GM13976 (cell line): Measurements from ENCODE around the gene SPEN.

ENCODE experiments used
- DNase-seq: peaks from one replicate; pipeline ENCODE4 v3.0.0; 2012; ENCODE audit warnings: low spot score
- in situ Hi-C: fragments of 300-500 bp; cut with MboI; formaldehyde crosslinking; loops from one replicate; pipeline ENCODE4 v1.12.0; 2022; ENCODE audit warnings: low sequenced_read_pairs, mixed read lengths, inconsistent platforms; ENCODE audit not compliant: unreplicated experiment
- TF ChIP-seq, protein P1 (sequence below): IDR thresholded peaks from 2 replicates; pipeline ENCODE4 v1.5.1; 2012; ENCODE audit warnings: borderline replicate concordance, mild to moderate bottlenecking; ENCODE audit not compliant: insufficient read depth; ENCODE audit errors: extremely low read depth, missing control alignments, control extremely low read depth

The SPEN gene, protein sequence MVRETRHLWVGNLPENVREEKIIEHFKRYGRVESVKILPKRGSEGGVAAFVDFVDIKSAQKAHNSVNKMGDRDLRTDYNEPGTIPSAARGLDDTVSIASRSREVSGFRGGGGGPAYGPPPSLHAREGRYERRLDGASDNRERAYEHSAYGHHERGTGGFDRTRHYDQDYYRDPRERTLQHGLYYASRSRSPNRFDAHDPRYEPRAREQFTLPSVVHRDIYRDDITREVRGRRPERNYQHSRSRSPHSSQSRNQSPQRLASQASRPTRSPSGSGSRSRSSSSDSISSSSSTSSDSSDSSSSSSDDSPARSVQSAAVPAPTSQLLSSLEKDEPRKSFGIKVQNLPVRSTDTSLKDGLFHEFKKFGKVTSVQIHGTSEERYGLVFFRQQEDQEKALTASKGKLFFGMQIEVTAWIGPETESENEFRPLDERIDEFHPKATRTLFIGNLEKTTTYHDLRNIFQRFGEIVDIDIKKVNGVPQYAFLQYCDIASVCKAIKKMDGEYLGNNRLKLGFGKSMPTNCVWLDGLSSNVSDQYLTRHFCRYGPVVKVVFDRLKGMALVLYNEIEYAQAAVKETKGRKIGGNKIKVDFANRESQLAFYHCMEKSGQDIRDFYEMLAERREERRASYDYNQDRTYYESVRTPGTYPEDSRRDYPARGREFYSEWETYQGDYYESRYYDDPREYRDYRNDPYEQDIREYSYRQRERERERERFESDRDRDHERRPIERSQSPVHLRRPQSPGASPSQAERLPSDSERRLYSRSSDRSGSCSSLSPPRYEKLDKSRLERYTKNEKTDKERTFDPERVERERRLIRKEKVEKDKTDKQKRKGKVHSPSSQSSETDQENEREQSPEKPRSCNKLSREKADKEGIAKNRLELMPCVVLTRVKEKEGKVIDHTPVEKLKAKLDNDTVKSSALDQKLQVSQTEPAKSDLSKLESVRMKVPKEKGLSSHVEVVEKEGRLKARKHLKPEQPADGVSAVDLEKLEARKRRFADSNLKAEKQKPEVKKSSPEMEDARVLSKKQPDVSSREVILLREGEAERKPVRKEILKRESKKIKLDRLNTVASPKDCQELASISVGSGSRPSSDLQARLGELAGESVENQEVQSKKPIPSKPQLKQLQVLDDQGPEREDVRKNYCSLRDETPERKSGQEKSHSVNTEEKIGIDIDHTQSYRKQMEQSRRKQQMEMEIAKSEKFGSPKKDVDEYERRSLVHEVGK (N-terminal part only)

DNA sequence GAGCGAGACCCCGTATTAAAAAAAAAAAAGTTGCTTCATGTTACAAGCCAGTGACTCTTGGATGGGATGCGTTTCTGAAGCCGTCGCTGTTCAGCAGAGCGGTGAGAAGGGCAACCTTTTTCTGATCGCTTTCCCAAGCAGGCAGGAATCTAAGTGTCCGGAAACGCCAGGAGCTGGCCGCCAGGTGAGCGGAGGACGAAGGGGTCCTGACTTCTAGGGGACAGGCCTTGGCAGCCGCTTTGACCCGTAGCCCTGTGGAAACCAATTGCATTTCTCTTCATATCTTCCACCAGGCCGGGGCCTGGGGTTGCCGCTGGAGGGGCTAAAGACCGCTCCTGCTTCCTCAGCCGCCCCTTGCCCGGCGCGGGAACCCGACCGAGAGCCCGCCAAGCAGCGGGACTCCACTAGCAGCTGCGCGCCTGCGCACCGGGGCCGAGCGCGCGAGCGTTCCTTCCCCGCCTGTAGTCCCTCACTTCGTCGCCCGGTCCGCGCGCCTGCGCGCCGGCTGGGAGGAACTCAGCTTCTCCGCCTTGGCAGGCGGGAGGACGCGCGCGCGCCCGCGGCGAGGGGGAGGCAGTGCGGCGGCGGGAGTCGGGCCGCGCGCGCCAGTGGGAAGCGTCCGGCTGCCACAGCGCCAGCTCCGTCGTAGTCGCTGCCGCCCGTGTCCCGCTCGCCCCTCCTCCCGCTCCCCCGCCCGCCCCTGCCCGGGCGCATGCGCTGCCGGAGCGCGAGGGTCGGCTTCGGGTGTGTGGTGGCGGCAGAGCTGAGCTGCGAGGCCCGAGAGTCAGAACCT, at the start of gene SPEN:
Gene SPEN (plus strand): TSS at position 608 of the 793 bp plus-strand sequence. CDS start 361 bp downstream, outside the sequence.
- peak; percentile 91 for DNase-seq
- in situ Hi-C loops = no loop called here
- TF ChIP-seq, protein P1, sequence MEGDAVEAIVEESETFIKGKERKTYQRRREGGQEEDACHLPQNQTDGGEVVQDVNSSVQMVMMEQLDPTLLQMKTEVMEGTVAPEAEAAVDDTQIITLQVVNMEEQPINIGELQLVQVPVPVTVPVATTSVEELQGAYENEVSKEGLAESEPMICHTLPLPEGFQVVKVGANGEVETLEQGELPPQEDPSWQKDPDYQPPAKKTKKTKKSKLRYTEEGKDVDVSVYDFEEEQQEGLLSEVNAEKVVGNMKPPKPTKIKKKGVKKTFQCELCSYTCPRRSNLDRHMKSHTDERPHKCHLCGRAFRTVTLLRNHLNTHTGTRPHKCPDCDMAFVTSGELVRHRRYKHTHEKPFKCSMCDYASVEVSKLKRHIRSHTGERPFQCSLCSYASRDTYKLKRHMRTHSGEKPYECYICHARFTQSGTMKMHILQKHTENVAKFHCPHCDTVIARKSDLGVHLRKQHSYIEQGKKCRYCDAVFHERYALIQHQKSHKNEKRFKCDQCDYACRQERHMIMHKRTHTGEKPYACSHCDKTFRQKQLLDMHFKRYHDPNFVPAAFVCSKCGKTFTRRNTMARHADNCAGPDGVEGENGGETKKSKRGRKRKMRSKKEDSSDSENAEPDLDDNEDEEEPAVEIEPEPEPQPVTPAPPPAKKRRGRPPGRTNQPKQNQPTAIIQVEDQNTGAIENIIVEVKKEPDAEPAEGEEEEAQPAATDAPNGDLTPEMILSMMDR = no peak

DNA sequence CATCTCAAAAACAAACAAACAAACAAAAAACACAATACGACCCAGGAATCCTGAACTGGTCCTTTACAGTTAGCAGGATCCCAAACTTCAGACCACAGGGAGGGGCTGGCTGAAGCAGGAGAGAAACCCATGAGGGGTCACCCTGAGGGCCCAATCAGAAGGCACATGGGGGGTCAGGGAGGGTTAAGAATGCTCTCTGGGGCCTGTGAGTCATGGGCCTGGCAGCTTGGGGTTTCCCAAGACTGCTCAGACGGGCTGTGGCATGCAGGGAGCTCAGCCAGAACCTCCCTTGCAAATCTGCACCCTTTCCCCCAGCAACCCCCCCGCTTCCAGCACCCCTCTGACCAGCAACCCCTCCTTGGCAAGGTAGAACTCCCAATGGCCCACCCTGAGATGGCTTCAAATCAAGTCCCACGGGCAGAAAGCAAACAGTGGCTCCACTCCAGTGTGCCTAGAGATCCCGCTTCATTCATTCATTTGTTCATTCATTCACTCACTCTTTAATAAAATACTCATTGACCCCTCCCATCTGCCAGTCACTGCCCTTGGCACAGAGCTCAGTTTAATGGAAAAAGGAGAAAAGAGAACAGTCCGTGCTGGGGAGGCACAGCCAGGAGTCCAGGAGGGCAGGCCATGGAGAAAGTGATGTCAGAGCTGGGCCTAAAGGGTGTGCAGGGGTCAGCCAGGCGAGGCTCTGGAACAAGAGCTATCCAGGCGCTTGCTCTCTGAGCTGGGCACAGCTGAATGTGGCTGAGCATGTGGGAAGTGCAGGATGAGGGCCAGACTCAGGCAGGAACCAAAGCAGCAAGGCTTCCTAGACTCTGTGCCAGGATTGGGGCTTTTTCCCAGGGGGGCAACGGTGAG, 48.3 kb upstream of the SPEN start:
- peak; percentile 49 for DNase-seq
- TF ChIP-seq, protein P1 = no peak
- in situ Hi-C loops = no loop called here

DNA sequence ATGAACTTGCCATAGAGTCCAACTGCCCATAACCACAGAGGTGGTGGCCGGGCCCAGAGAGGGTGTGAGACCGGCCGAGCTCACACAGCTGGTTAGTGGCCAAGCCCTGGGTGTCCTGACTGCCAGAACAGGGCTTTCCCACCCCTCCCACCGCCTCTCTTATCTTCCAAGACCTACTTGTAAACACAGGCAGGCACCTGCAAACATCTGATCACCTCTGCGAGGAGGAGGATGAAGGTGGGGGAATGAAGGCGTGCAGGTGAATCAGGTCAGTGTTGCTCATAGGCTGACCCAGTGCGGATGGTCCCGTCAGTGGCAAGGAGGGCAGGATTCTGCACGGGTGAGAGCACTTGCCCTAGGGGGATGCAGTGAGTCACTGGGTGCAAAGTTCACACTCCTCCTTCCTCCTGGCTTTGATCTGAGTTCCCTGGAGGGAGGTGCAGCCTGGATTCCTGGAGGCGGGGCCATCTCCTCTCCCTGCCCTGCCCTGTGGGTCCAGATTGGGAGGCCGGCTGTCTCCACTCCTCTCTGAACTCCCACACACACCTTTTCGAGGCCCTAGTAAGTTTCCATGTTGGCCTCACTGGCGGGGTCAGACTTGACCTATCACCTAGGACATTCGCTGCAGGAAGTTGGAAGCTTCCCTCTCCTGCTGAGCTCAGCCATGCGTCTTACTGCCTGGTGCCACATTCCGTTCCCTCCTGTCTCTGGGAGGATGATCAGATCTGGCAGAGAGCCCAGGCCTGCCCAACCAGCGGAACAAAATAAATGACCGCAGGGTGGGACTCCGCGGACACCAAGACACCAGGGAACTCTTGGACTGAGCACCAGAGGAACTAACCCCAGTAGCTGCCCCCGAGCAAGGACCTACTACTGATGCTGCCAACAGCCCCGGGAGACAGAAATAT, 47.3 kb upstream of the SPEN start:
- no peak for DNase-seq
- in situ Hi-C loops = loop anchor here (25.0 kb wide), 1 partner anchor 187 kb away; the partner anchor contains the start of gene ZBTB17
- TF ChIP-seq, protein P1 = no peak

DNA sequence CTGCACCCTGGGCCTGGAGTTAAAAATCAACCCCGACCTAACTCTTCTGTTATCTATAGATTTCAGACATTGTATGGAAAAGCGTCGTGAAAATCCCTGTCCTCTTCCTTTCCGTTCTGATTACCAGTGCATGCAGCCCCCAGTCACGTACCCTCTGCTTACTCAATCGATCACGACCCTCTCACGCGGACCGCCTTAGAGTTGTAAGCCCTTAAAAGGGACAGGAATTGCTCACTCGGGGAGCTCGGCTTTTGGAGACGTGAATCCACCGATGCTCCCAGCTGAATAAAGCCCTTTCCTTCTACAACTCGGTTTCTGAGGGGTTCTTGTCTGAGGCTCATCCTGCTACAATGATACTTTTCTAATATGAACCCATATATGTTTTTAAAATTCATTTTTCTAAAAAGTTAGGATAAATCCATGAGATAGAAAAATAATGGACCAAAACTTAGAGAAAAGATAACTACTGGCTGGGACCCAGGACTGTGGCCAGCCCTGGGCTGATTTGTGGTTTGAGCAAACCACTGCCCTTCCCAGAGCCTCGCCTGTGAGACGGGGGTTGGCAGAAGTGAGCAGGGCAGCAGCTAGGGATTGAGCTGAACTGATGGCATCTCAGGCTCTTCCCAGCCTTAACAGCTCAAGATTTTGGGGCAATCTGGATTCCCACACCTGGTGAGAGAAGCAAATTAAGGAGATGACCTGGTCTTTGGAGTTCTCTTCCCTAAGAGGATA, 45.1 kb upstream of the SPEN start:
- DNase-seq = no peak
- in situ Hi-C loops = loop anchor here (25.0 kb wide), 1 partner anchor 185 kb away; the partner anchor contains the start of gene ZBTB17
- TF ChIP-seq, protein P1 = no peak
